ENCODE measurements around the gene PLCG1. TPM values are rescaled to one million over a fixed set of nuclear protein-coding genes. Genes with fewer than 3 reads are reported as not detected.

PLCG1 gene
- total RNA-seq, 1 donor from 2014 or later, result 66.3 TPM

- Histone ChIP-seq H3K9me3 (ENCODE audit: control insufficient read depth in 3 of 3, low read length in 3 of 3) (no peaks in the 10 kb centered on the region), H3K4me3 (ENCODE audit: low read length in 3 of 3) (no peak overlapping the region), H3K9ac (ENCODE audit: low read depth in 1 of 3, low read length in 3 of 3) (no peak overlapping the region), H3K27me3 (ENCODE audit: control insufficient read depth in 3 of 3, insufficient read depth in 3 of 3, low read length in 3 of 3) (no peaks in the 10 kb centered on the region), H3K27ac (ENCODE audit: low read depth, low read length) (no peak overlapping the region), H3K36me3 (ENCODE audit: control insufficient read depth in 3 of 3, insufficient read depth in 3 of 3, low read length in 3 of 3) (peaks cover 74 to 83% (median 78%) of the 10 kb centered on the region in 3 donors), H3K4me1 (ENCODE audit: control insufficient read depth in 3 of 3, insufficient read depth in 3 of 3, low read length in 3 of 3) (peaks cover 3 to 10% (median 4%) of the 10 kb centered on the region in 3 donors)
Observed at GRCh38 chr20:41165001-41165882, 27.9 kb downstream of the PLCG1 start.

GRCh38 chr20:41166201-41167117, 29.1 kb downstream of the PLCG1 start:
- no peak overlapping the region for H3K4me3 ChIP-seq (ENCODE audit: low read length in 3 of 3)
- no peak overlapping the region for H3K27ac ChIP-seq (ENCODE audit: low read depth, low read length)
- peaks cover 0 to 3% (median 0%) of the 10 kb centered on the region in 3 donors for H3K4me1 ChIP-seq (ENCODE audit: control insufficient read depth in 3 of 3, insufficient read depth in 3 of 3, low read length in 3 of 3)
- no peaks in the 10 kb centered on the region for H3K9me3 ChIP-seq (ENCODE audit: control insufficient read depth in 3 of 3, low read length in 3 of 3)
- H3K36me3 ChIP-seq (ENCODE audit: control insufficient read depth in 3 of 3, insufficient read depth in 3 of 3, low read length in 3 of 3), result peaks cover 79 to 85% (median 82%) of the 10 kb centered on the region in 3 donors
- H3K27me3 ChIP-seq (ENCODE audit: control insufficient read depth in 3 of 3, insufficient read depth in 3 of 3, low read length in 3 of 3), result no peaks in the 10 kb centered on the region
- no peak overlapping the region for H3K9ac ChIP-seq (ENCODE audit: low read depth in 1 of 3, low read length in 3 of 3)

- Histone ChIP-seq H3K4me1 (ENCODE audit: control insufficient read depth in 3 of 3, insufficient read depth in 3 of 3, low read length in 3 of 3) (peaks cover under 1 to 7% (median 4%) of the 10 kb centered on the region in 3 donors), H3K27me3 (ENCODE audit: control insufficient read depth in 3 of 3, insufficient read depth in 3 of 3, low read length in 3 of 3) (no peaks in the 10 kb centered on the region), H3K27ac (ENCODE audit: low read depth, low read length) (no peak overlapping the region), H3K4me3 (ENCODE audit: low read length in 3 of 3) (no peak overlapping the region), H3K9ac (ENCODE audit: low read depth in 1 of 3, low read length in 3 of 3) (no peak overlapping the region), H3K36me3 (ENCODE audit: control insufficient read depth in 3 of 3, insufficient read depth in 3 of 3, low read length in 3 of 3) (peaks cover 79 to 90% (median 82%) of the 10 kb centered on the region in 3 donors), H3K9me3 (ENCODE audit: control insufficient read depth in 3 of 3, low read length in 3 of 3) (no peaks in the 10 kb centered on the region)
Observed at GRCh38 chr20:41167118-41167470, 29.8 kb downstream of the PLCG1 start.

- no peaks in the 10 kb centered on the region for H3K9me3 ChIP-seq (ENCODE audit: control insufficient read depth in 3 of 3, low read length in 3 of 3)
- peaks cover 6 to 10% (median 9%) of the 10 kb centered on the region in 3 donors for H3K4me1 ChIP-seq (ENCODE audit: control insufficient read depth in 3 of 3, insufficient read depth in 3 of 3, low read length in 3 of 3)
- peak overlapping the region in 1 of 3 donors; percentile 25 for H3K9ac ChIP-seq (ENCODE audit: low read depth in 1 of 3, low read length in 3 of 3)
- no peak overlapping the region for H3K27ac ChIP-seq (ENCODE audit: low read depth, low read length)
- no peaks in the 10 kb centered on the region for H3K27me3 ChIP-seq (ENCODE audit: control insufficient read depth in 3 of 3, insufficient read depth in 3 of 3, low read length in 3 of 3)
- no peak overlapping the region for H3K4me3 ChIP-seq (ENCODE audit: low read length in 3 of 3)
- H3K36me3 ChIP-seq (ENCODE audit: control insufficient read depth in 3 of 3, insufficient read depth in 3 of 3, low read length in 3 of 3), result peaks cover 82 to 89% (median 84%) of the 10 kb centered on the region in 3 donors
Observed at GRCh38 chr20:41167481-41168253, 30.3 kb downstream of the PLCG1 start.

- no peaks in the 10 kb centered on the region for H3K27me3 ChIP-seq (ENCODE audit: control insufficient read depth in 3 of 3, insufficient read depth in 3 of 3, low read length in 3 of 3)
- H3K27ac ChIP-seq (ENCODE audit: low read depth, low read length), result no peak overlapping the region
- no peak overlapping the region for H3K4me3 ChIP-seq (ENCODE audit: low read length in 3 of 3)
- H3K9ac ChIP-seq (ENCODE audit: low read depth in 1 of 3, low read length in 3 of 3), result peak overlapping the region in 1 of 3 donors; percentile 8
- peaks cover 78 to 84% (median 80%) of the 10 kb centered on the region in 3 donors for H3K36me3 ChIP-seq (ENCODE audit: control insufficient read depth in 3 of 3, insufficient read depth in 3 of 3, low read length in 3 of 3)
- peaks cover 13 to 18% (median 17%) of the 10 kb centered on the region in 3 donors for H3K4me1 ChIP-seq (ENCODE audit: control insufficient read depth in 3 of 3, insufficient read depth in 3 of 3, low read length in 3 of 3)
- H3K9me3 ChIP-seq (ENCODE audit: control insufficient read depth in 3 of 3, low read length in 3 of 3), result no peaks in the 10 kb centered on the region
Observed at GRCh38 chr20:41168281-41169161, 31.2 kb downstream of the PLCG1 start.

- H3K27ac ChIP-seq (ENCODE audit: low read depth, low read length), result no peak overlapping the region
- no peak overlapping the region for H3K4me3 ChIP-seq (ENCODE audit: low read length in 3 of 3)
- peaks cover 20 to 25% (median 24%) of the 10 kb centered on the region in 3 donors for H3K4me1 ChIP-seq (ENCODE audit: control insufficient read depth in 3 of 3, insufficient read depth in 3 of 3, low read length in 3 of 3)
- no peaks in the 10 kb centered on the region for H3K9me3 ChIP-seq (ENCODE audit: control insufficient read depth in 3 of 3, low read length in 3 of 3)
- no peak overlapping the region for H3K9ac ChIP-seq (ENCODE audit: low read depth in 1 of 3, low read length in 3 of 3)
- H3K36me3 ChIP-seq (ENCODE audit: control insufficient read depth in 3 of 3, insufficient read depth in 3 of 3, low read length in 3 of 3), result peaks cover 77 to 84% (median 80%) of the 10 kb centered on the region in 3 donors
- H3K27me3 ChIP-seq (ENCODE audit: control insufficient read depth in 3 of 3, insufficient read depth in 3 of 3, low read length in 3 of 3), result no peaks in the 10 kb centered on the region
Observed at GRCh38 chr20:41169162-41169690, 31.9 kb downstream of the PLCG1 start.

GRCh38 chr20:41169791-41170351, 32.5 kb downstream of the PLCG1 start:
- Histone ChIP-seq H3K9ac (ENCODE audit: low read depth in 1 of 3, low read length in 3 of 3) (no peak overlapping the region), H3K27ac (ENCODE audit: low read depth, low read length) (no peak overlapping the region)

GRCh38 chr20:41170386-41171105, 33.2 kb downstream of the PLCG1 start:
- peaks cover 64 to 72% (median 72%) of the 10 kb centered on the region in 3 donors for H3K36me3 ChIP-seq (ENCODE audit: control insufficient read depth in 3 of 3, insufficient read depth in 3 of 3, low read length in 3 of 3)
- H3K9me3 ChIP-seq (ENCODE audit: control insufficient read depth in 3 of 3, low read length in 3 of 3), result no peaks in the 10 kb centered on the region
- H3K27ac ChIP-seq (ENCODE audit: low read depth, low read length), result no peak overlapping the region
- H3K27me3 ChIP-seq (ENCODE audit: control insufficient read depth in 3 of 3, insufficient read depth in 3 of 3, low read length in 3 of 3), result no peaks in the 10 kb centered on the region
- H3K9ac ChIP-seq (ENCODE audit: low read depth in 1 of 3, low read length in 3 of 3), result no peak overlapping the region
- H3K4me3 ChIP-seq (ENCODE audit: low read length in 3 of 3), result no peak overlapping the region
- peaks cover 33 to 38% (median 37%) of the 10 kb centered on the region in 3 donors for H3K4me1 ChIP-seq (ENCODE audit: control insufficient read depth in 3 of 3, insufficient read depth in 3 of 3, low read length in 3 of 3)

More at GRCh38 chr20:41169791-41170351, 32.5 kb downstream of the PLCG1 start:
- Histone ChIP-seq H3K4me1 (ENCODE audit: control insufficient read depth in 3 of 3, insufficient read depth in 3 of 3, low read length in 3 of 3) (peaks cover 26 to 31% (median 31%) of the 10 kb centered on the region in 3 donors), H3K36me3 (ENCODE audit: control insufficient read depth in 3 of 3, insufficient read depth in 3 of 3, low read length in 3 of 3) (peaks cover 71 to 79% (median 78%) of the 10 kb centered on the region in 3 donors), H3K4me3 (ENCODE audit: low read length in 3 of 3) (no peak overlapping the region), H3K9me3 (ENCODE audit: control insufficient read depth in 3 of 3, low read length in 3 of 3) (no peaks in the 10 kb centered on the region), H3K27me3 (ENCODE audit: control insufficient read depth in 3 of 3, insufficient read depth in 3 of 3, low read length in 3 of 3) (no peaks in the 10 kb centered on the region)
